HG02938 (cell line): ENCODE measurements around the gene DEDD.

Experiments used
- ATAC-seq: cut with Tn5 transposase; IDR thresholded peaks from one replicate; pipeline ENCODE4 v1.9.1; 2021; ENCODE audit warnings: mild to moderate bottlenecking, moderate library complexity; ENCODE audit not compliant: unreplicated experiment

The DEDD gene

DNA sequence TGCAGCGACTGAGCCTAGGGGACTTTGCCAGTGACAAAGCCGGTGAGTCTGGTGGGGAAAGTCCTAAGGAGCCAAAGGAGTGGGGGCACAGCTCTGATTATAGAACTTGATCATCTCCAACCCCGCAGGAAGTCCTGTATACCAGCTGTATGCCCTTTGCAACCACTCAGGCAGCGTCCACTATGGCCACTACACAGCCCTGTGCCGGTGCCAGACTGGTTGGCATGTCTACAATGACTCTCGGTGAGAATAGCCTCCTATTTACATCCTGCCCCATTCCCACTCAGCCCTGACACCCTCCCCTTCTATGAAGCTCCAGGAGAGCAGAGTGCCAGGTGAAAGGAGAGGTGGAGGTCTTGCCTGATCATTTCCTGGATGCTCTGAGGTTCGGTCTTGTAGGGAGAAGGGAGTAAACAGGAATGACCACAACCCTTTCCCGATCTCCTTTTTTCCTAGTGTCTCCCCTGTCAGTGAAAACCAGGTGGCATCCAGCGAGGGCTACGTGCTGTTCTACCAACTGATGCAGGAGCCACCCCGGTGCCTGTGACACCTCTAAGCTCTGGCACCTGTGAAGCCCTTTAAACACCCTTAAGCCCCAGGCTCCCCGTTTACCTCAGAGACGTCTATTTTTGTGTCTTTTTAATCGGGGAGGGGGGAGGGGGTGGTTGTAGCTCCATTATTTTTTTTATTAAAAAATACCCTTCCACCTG lies 32.6 kb upstream of the DEDD start:
- ATAC-seq, result no peak

DNA sequence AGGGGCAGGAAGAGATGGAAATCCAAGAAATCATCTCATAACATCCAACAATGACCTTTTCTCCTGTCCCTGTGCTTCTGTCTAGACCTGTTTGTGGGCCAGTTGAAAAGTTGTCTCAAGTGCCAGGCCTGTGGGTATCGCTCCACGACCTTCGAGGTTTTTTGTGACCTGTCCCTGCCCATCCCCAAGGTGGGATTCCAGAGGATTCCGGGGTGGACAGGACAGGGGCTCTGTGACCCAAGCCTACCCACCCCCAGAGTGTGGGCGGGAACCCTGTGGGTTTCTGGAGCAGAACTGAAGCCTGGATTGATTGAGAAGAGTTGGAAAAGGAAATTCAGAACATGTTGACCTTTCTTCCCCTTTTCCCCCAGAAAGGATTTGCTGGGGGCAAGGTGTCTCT lies 31.3 kb upstream of the DEDD start:
- no peak for ATAC-seq

DNA sequence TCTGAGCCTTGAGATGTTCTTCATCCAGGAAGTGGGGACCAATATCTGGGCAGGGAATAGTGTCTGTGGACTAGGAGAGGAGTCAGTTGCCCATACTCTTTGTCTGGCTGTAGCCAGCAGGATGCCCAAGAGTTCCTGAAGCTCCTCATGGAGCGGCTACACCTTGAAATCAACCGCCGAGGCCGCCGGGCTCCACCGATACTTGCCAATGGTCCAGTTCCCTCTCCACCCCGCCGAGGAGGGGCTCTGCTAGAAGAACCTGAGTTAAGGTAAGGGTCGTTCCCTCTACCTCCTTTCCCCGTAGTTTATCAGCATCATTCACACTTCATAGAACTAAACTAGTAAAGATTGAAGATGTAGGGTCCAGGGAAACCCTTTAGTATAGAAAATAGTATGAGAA lies 30.3 kb upstream of the DEDD start:
- no peak for ATAC-seq

DNA sequence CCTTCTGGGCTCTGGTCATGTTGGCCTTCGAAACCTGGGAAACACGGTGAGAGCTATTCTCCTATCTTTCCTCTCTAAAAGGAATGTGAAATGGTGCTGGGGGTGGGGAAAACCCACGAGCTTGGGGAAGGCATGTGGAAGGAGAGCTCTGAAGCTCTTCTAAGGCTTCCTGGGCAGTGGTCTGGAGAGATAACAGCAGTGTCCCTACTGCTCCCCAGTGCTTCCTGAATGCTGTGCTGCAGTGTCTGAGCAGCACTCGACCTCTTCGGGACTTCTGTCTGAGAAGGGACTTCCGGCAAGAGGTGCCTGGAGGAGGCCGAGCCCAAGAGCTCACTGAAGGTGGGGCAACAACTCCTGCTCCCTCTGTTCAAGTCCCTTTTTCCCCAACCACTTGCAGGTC lies 29.6 kb upstream of the DEDD start:
- no peak for ATAC-seq

DNA sequence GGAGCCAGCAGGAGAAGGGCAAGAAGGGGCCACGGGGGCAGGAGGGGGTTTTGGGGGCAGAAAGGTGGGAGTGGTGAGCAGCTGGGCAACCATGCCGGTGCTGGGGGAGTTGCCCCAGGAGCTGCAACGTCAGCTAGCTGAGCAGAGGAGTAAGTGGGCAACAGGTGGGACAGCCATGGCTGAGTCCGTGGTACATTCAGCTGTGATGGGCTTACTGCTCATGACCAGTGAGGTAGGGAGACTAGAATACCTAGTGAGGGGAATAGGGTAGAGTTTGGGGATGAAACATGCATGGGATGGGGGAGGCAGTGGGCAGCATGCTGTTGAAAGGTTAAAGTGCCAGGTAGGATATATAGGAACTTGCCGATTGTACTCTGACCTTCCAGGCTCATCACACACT lies 29.2 kb upstream of the DEDD start:
- ATAC-seq, result no peak

DNA sequence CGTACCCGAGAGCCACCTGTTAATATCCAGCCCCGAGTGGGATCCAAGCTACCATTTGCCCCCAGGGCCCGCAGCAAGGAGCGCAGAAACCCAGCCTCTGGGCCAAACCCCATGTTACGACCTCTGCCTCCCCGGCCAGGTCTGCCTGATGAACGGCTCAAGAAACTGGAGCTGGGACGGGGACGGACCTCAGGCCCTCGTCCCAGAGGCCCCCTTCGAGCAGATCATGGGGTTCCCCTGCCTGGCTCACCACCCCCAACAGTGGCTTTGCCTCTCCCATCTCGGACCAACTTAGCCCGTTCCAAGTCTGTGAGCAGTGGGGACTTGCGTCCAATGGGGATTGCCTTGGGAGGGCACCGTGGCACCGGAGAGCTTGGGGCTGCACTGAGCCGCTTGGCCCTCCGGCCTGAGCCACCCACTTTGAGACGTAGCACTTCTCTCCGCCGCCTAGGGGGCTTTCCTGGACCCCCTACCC lies 28.2 kb upstream of the DEDD start:
- ATAC-seq, result no peak

DNA sequence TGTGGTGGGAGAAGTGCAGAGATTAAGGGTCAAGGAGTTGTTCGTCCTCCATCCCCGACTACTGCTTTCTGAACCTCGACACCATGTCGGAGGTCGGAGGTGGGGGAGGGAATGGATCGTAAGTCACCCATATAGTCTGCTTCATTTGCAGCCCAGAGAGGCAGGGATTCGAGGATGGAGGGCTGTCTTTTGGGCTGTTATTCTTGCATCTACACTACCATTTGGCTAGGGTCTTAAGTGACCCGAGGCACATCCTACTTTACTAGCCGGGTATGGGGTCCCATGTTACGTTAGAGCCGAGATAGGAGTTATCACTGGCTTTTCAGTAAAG lies 27.4 kb upstream of the DEDD start:
- ATAC-seq, result no peak

DNA sequence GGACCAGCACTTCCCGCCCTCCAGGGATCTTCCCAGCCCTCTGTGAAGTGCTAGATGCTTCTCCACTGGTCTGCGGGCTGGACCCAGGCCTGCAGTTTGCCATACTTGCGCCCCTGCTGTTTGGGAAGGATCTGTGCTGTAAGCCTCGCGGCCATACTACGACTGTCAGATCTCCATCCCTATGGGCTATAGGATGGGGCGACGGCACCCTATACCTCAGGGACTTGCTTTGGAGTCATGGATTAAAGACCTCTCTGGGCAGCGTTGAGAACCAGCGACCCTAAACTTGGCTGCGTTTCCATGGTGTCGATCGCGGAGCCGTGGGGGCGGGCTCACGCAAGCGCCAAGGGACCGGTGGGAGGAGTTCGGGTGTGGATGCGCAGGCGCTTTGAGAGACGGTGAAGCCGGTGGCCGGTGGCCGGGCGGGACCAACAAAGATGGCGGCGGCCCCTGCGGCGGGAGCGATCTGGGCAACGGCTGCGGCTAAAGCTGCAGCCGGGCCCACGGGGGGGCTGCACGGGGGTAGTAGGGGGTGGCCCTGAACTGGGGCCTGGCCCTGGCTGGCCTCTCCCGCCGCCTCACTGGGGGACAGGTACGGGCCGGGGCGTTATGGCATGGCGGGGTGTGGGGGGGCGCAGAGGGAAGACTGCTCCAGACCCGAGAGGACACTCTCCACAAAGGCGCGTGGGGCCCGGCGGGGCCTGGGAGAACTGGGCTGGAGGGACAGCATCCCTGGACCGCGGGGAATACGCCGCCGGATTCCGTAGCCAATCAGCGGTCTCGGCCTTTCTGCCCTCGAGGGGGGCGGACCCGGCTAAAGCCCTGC lies 26.8 kb upstream of the DEDD start, which contains the start of gene USP21:
USP21 (plus strand) TSS at position 414 of the 826 bp plus-strand sequence. CDS start 1,141 bp downstream, outside the sequence.
- peak; percentile 67 for ATAC-seq

DNA sequence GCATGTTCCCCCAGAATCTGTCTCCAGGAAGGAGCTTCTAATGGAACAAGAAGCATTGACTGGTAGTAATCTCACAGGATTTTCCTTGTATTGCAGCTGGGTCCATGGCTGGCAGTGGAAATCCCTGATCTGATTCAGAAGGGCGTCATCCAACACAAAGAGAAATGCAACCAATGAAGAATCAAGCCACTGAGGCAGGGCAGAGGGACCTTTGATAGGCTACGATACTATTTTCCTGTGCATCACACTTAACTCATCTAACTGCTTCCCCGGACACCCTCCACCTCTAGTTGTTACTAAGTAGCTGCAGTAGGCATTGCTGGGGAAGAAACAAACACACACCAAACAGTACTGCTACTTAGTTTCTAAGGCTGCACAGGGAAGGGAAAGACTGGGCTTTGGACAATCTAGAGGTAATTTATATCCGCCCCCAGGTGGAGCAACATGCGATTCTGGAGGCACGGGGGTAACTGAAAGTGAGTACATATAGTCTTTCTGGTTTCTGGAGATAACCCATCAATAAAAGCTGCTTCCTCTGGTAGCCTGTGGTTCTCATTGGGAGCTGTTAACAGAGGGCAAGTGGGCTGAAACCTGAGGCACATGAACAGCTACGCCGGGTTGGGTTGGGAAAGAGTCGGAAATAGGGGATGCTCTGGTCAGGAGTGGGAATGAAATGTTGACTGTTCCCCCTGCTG lies 26.0 kb upstream of the DEDD start:
- ATAC-seq, result no peak

DNA sequence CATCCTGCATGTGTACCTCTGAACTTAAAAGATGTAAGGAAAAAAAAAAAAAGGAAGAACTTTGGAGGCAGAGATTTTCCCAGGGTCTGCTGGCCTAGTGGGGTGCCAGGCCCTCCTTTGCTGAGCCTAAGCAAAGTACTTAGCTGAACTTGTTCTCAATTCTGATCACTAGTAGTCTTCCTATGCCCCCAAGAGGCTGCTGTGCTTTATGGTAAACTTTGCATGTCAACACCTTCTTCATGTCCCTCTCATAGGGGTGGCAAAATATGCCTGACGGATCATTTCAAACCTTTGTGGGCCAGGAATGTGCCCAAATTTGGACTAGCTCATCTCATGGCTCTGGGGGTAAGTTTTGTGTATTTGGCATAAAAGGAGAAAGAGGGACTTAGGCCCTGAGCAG lies 25.4 kb upstream of the DEDD start:
- ATAC-seq, result no peak

DNA sequence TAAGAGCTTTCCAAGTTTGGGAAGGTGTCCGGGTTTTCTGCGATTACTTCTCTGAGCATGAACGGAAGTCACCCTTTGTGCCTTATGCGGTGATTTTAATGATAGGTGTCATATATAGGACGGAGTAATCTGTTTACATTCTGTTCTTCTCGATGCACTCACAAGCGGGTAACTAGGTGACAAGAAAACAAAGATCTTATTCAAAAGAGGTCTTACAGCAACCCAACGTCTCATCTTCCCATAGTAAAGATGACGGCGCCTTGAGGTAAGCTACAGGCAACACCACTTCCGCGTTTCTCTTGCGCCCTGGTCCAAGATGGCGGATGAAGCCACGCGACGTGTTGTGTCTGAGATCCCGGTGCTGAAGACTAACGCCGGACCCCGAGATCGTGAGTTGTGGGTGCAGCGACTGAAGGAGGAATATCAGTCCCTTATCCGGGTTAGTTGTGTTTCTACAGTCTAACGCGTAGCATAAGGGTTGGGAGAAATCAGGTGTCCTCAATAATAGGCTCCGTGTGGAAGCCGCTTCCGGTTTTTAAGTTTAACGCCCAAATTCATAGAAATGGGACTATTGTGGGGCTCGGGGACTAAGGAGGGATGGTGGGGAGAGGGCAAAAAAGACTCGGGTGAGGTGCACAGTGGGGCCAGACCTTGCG lies 21.3 kb upstream of the DEDD start, which contains the start of gene UFC1:
UFC1 (plus strand) TSS at position 297 of the 656 bp plus-strand sequence; CDS start at position 317, 20 bp downstream.
- ATAC-seq, result peak; percentile 85

DNA sequence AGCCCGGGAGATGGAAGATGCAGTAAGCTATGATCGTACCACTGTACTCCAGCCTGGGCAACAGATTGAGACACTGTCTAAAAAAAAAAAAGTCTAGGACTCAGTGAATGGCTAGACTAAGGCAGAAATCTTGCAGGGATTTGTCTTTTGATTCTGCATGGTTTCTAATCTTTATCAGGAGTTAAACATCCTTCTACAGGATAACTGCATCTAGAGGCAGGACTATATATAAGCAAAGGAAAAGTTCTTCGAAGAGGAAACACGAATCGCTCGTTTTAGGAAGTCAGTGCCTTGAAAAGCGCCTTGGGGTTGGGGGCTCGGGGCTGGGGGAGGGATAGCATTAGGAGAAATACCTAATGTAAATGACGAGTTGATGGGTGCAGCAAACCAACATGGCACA lies 20.7 kb upstream of the DEDD start:
- no peak for ATAC-seq

DNA sequence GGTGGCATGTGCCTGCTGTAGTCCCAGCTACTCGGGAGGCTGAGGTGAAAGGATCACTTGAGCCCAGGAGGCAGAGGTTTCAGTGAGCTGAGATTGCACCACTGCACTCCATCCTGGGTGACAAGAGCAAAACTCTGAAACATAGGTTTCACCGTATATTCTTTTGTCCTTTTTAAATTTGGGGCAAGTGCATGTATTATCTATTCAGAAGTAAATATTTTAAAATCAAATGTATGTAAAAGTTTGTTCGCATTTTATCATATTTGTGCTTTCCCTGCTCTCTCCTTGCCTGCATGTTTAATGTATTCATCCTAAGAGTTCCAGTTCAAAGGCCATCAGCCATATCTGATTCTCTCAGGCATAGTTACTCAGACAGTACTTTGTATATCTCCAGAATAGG lies 13.4 kb upstream of the DEDD start:
- no peak for ATAC-seq

DNA sequence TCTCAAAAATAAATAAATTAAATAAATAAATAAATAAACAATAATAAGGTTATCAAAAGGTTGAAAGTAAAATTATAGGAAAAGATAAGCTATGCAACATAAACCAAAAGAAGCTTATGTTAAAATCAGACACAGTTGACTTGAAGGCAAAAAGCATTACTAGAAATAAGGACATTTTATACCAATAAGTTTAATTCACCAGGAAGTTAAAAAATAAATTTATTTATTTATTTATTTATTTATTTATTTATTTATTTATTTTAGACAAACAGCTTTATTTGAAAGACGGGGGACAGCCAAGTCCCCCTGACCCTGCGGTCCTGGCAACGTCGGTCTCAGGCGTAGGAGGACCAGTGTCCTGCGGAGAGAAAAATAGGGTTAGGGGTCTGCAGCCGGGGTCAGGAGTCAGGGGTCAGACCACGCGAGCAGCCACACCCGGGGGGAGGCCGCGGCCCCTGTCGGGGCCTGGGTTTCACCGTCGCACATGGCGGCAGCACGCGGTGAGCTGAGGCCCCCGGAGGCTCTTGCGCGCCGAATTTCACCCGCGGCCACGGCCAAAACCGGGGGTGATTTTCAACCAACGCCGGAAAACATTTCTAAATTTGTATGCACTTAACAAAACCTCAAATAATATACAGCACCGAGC lies 8.4 kb upstream of the DEDD start:
- no peak for ATAC-seq

DNA sequence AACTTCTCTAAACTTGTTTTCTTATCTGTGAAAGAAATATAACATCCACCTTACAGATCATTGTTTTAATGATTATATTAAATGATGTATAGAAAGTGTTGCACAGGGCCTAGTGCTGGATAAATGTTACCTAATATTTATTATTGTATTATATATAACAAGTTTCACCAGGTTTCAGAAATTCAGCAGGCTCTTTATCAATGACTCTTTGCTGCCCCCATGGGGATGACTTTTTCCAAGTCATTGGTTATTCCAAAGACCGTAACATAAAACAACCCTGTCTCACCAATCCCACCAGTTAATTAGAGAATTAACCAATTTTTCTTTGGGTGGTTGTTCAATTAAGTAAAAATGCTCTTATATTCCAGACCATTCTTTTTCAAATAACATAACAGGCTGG lies 7.3 kb upstream of the DEDD start:
- no peak for ATAC-seq

DNA sequence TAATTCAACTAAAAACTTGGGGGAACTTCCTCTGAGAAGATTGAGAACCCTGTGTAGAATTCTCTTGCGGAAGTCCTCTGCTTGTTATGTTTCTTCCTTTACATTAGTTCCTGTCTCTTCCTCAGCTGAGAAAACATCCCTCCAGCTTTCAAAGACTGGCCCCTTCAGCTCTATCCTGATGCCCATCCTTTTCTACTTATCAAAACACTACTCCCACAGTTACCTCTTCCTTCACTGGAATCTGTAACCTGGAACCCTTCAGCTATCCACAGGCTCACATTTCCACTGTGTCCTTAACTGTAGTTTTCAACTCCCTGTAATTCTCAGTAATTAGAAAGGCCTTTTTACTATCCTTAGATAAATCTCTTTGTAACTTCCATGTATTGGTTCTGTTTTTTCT lies 6.0 kb upstream of the DEDD start:
- ATAC-seq, result no peak

DNA sequence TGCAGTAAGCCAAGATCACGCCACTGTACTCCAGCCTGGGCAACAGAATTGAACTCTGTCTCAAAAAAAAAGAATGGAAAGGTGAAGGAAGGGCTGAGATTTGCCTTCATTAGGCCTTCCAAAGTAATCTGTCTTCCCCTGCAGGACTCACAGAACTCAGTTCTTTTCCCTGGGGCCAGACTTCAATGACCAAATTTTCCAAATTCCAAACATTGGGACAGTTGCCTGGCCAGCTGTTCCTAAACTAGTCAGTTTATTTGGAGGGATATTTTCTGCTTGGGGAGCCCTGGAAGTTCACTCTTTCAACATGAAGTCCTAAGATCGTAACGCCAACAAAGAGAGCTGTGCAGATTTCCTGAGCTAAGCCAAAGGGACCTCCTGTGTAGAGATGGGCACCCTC lies 5.4 kb upstream of the DEDD start:
- no peak for ATAC-seq

DNA sequence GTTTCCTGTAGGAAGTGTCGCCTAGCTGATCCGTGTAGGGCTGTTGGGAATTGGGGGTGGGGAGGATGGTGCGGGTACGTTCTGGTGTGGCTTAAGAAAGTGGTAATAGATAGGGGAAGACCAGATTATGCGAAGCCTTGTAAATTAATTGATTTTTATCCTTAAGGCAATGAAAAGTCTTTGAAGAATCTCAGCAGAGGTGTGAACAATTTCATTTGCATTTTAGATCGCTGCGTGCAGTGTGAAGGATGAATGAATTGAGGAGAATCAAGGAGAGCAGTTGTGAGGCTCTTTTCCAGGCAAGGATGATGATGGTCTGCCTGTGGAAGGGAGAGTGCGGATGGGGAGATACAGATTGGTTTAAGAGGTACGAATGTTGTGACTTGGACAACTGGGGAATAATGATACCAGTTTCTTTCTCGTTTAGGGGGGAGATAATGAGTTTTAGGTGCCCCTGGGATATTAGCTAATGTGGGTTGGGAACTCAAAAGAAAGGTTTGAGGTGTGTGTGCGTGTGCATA lies 813 bp upstream of the DEDD start:
- no peak for ATAC-seq

DNA sequence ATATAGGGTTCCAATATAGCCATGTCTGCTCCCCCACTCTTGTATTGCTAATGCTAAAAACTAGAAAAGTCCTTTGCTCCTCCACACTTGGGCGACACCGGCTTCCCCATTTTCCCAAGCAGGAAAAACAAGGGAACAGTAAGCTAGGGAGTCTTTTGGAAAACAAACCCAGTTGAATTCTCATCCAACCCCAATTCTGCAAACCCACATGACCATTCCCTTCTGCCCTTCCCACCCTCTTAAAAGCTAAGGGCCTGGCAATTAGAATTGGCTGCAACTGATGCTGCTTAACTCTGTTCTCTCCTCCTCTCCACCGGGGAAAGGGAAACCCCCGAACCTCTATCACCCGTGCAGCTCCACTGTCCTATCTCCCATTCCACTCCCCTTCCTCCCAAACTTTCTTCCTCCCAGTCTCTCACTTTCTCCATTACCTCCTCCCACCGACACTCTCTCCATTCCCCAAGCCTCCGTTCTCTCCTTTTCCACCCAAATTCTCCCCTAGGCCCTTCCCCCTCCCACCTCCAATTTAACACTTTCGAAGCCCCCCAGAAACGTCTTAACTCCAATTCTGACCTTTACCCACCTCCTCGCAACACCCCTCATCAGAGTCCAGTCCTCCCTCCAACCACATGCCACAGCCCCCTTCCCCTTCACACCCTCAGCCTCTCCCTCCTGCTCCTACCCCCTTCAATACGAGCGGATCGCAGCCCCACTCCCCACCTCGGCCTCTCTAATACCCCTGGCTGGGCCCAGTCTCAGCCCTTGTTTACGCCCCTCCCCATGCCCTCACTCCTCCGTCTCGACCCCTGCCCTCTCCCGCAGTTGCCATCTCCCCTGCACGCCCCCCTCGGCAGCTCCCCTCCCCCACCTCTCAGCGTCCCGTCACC lies 701 bp downstream of the DEDD start:
- no peak for ATAC-seq
